T-helper 22 cell (primary cell): ENCODE data around the gene BTRC.
"Not testable (repeated sequence)": the region's sequence is repeated elsewhere in the genome, so short reads cannot be mapped to it uniquely, and the experiment has no call there.

Source experiments
- DNase-seq: peaks from one replicate; pipeline ENCODE4 v3.0.0-alpha.2; 2020; ENCODE audit warnings: low read depth

BTRC gene

GRCh38 chr10:101386659-101387259 lies 32.8 kb downstream of the BTRC start:
- DNase-seq: no peak

GRCh38 chr10:101388676-101389276 lies 34.8 kb downstream of the BTRC start:
- no peak for DNase-seq

- not testable (repeated sequence) for DNase-seq
Measured at GRCh38 chr10:101389532-101389931, 35.6 kb downstream of the BTRC start.

GRCh38 chr10:101389986-101390531 lies 36.1 kb downstream of the BTRC start:
- DNase-seq: no peak

- DNase-seq: no peak
Measured at GRCh38 chr10:101393378-101393777, 39.4 kb downstream of the BTRC start.

GRCh38 chr10:101394524-101395133 lies 40.7 kb downstream of the BTRC start:
- no peak for DNase-seq

- peak; percentile 14 for DNase-seq
Measured at GRCh38 chr10:101397140-101397539, 43.2 kb downstream of the BTRC start.

GRCh38 chr10:101400585-101400984 lies 46.6 kb downstream of the BTRC start:
- no peak for DNase-seq

GRCh38 chr10:101402711-101403110 lies 48.7 kb downstream of the BTRC start:
- DNase-seq: no peak

GRCh38 chr10:101403161-101403560 lies 49.2 kb downstream of the BTRC start:
- DNase-seq: no peak

- no peak for DNase-seq
Measured at GRCh38 chr10:101405001-101405400, 51.0 kb downstream of the BTRC start.

- DNase-seq: no peak
Measured at GRCh38 chr10:101411598-101411997, 57.6 kb downstream of the BTRC start.

- no peak for DNase-seq
Measured at GRCh38 chr10:101414034-101414433, 60.1 kb downstream of the BTRC start.

- no peak for DNase-seq
Measured at GRCh38 chr10:101415884-101416283, 61.9 kb downstream of the BTRC start.

GRCh38 chr10:101421967-101422366 lies 68.0 kb downstream of the BTRC start:
- DNase-seq: not testable (repeated sequence)

- no peak for DNase-seq
Measured at GRCh38 chr10:101425535-101425934, 71.6 kb downstream of the BTRC start.

- no peak for DNase-seq
Measured at GRCh38 chr10:101428036-101428435, 74.1 kb downstream of the BTRC start.

GRCh38 chr10:101429423-101429822 lies 75.5 kb downstream of the BTRC start:
- no peak for DNase-seq

- no peak for DNase-seq
Measured at GRCh38 chr10:101436302-101436701, 82.3 kb downstream of the BTRC start.

- DNase-seq: no peak
Measured at GRCh38 chr10:101438881-101439391, 85.0 kb downstream of the BTRC start.

- no peak for DNase-seq
Measured at GRCh38 chr10:101441541-101442455, 87.8 kb downstream of the BTRC start.

GRCh38 chr10:101442456-101442800 lies 88.5 kb downstream of the BTRC start:
- DNase-seq: no peak
